Measurements from ENCODE around the gene CTSF. TPM values are rescaled to one million over a fixed set of nuclear protein-coding genes. Genes with fewer than 3 reads are reported as not detected.
A peak's percentile ranks its signal among the peaks of the same experiment; 100 is the strongest.
"Not testable (repeated sequence)": the region's sequence is repeated elsewhere in the genome, so short reads cannot be mapped to it uniquely, and the experiment has no call there.

The CTSF gene
- total and polyA plus RNA-seq, 12 donors, result 17.1 to 75.5 (median 48.5) TPM

- peak; percentile 37 to 91 (median 69) for TF ChIP-seq CTCF (IDR thresholded peaks at IDR 0.05)
- peak; percentile 98 to 99 for DNase-seq
- Histone ChIP-seq H3K4me3 (peak within 1 kb of the TSS; percentile 36 to 85 (median 66)), H3K4me1 (peaks cover 3 to 43% (median 32%) of the 10 kb centered on the region in 9 donors), H3K27ac (peak within 1 kb of the TSS in 9 of 10 donors; percentile 68 to 93 (median 84)), H3K9me3 (no peaks in the 10 kb centered on the region), H3K36me3 (no peaks in the 10 kb centered on the region), H3K27me3 (no peaks in the 10 kb centered on the region)
- WGBS, 2 donors, result 14 to 15% methylated on average over 68 of the region's 68 CpGs
- intact Hi-C loops (cut with DNase I), result loop anchor here in 3 of 10 donors (2.0 to 5.0 kb wide), 2 partner anchors 46 to 85 kb away; partner anchors contain the start of genes RBM4 (in 2 of the 3) and RBM4B (in 1 of the 3)
- peak; percentile 97 to 99 (median 98) for ATAC-seq
Measured at GRCh38 chr11:66592457-66593302, 24.3 kb upstream of the CTSF start, which contains the start of the genes CCDC87 and CCS. Gene CCDC87 (minus strand): TSS chr11:66593063. CDS start chr11:66593015, 48 bp downstream. Gene CCS (plus strand): TSS chr11:66593185. CDS start chr11:66593262, 77 bp downstream.

- H3K27ac ChIP-seq, result no peak overlapping the region
- no peak for DNase-seq
- ATAC-seq, result no peak
- intact Hi-C loops (cut with DNase I), result loop anchor here in 1 of 10 donors (5.0 kb wide), 1 partner anchor 86 kb away; the partner anchor contains the start of gene RBM4B
- no peaks in the 10 kb centered on the region for H3K27me3 ChIP-seq
- no peak for TF ChIP-seq CTCF (IDR thresholded peaks at IDR 0.05)
- no peaks in the 10 kb centered on the region for H3K9me3 ChIP-seq
- WGBS, 2 donors, result 83 to 94% methylated on average over 2 of the region's 2 CpGs
- no peak overlapping the region for H3K4me3 ChIP-seq
- H3K36me3 ChIP-seq, result no peaks in the 10 kb centered on the region
- H3K4me1 ChIP-seq, result peaks cover 3 to 40% (median 32%) of the 10 kb centered on the region in 9 donors
Measured at GRCh38 chr11:66591175-66591574, 22.8 kb upstream of the CTSF start.

DNA sequence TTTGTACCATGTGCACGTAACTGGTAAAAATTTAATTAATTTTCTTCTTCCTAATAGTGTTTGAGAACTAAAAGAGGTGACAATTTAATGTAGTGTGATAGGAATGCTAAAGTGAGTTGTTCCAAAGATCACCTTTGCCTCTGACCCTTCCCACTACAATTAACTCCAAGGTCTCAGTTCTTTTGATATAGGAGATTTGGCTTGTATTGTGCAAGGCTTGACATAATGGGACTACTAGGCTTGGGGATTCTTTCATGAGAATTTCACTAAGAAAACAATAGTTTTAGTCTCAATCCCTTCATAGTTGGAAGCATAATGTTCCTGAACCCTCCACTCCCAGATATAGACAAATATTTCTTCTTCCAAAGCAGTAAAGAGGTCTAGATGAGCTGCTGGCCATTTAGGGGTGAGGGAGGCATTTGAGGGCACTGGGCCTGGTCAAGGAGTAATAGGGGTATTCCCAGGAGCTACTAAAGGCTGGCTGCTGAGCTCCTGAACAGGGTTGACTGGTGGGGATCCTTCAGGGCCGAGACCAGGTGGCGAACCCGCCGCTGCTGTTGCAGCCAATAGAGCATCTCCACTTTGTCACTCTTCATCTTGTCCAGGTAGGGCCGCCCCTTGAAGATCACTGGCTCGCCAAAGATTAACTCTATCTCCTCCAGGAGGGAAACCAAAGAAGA lies 21.7 kb upstream of the CTSF start:
- Histone ChIP-seq H3K27me3 (no peaks in the 10 kb centered on the region), H3K4me3 (no peak overlapping the region), H3K27ac (no peak overlapping the region), H3K4me1 (peaks cover 3 to 30% (median 24%) of the 10 kb centered on the region in 9 donors), H3K36me3 (no peaks in the 10 kb centered on the region), H3K9me3 (no peaks in the 10 kb centered on the region)
- TF ChIP-seq CTCF (IDR thresholded peaks at IDR 0.05), result no peak
- no peak for ATAC-seq
- no peak for DNase-seq
- WGBS, 2 donors, result 94 to 95% methylated on average over 7 of the region's 7 CpGs
- intact Hi-C loops (cut with DNase I), result loop anchor here in 1 of 10 donors (5.0 kb wide), 1 partner anchor 87 kb away; the partner anchor contains the start of gene RBM4B

DNA sequence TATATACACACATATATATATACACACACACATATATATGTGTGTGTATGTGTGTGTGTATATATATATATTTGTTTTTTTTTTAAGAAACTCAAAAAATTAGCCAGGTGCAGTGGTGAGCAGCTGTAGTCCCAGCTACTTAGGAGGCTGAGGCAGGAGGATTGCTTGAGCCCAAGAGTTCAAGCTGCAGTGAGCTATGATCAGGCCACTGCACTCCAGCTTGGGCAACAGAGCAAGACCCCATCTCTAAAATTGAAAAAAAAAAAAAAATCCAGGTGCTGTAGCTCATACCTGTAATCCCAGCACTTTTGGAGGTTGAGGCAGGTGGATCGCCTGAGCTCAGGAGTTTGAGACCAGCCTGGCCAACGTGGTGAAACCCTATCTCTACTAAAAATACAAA lies 20.9 kb upstream of the CTSF start:
- WGBS, 2 donors, result 69 to 73% methylated on average over 2 of the region's 2 CpGs
- DNase-seq; intact Hi-C loops (cut with DNase I); H3K36me3 ChIP-seq; H3K27me3 ChIP-seq; H3K4me3 ChIP-seq; H3K9me3 ChIP-seq; ATAC-seq; H3K27ac ChIP-seq: not testable (repeated sequence)
- peaks cover 3 to 22% (median 16%) of the 10 kb centered on the region in 9 donors for H3K4me1 ChIP-seq

All from heart right ventricle (tissue), 16 donors.